Activated naive CD8-positive, alpha-beta T cell treated with anti-CD3 and anti-CD28 coated beads, Interleukin-2, amount 50 U/mL, for 24 hours (primary cell): ENCODE data around the gene RAC2.
A peak's percentile ranks its signal among the peaks of the same experiment; 100 is the strongest.
"Not testable (repeated sequence)": the region's sequence is repeated elsewhere in the genome, so short reads cannot be mapped to it uniquely, and the experiment has no call there.

Source experiments
- ATAC-seq: fragments of 150-1000 bp; cut with Tn5 transposase; one replicate; pipeline ENCODE4 v1.10.0; 2021
- DNase-seq: peaks from one replicate; pipeline ENCODE4 v3.0.0; 2021
- H3K27ac Mint-ChIP-seq: one replicate; pipeline ENCODE4 v1.8.0; 2021; ENCODE audit warnings: mild to moderate bottlenecking, mixed read lengths
- H3K27me3 Mint-ChIP-seq: one replicate; pipeline ENCODE4 v1.8.0; 2021; ENCODE audit warnings: mixed read lengths
- H3K36me3 Mint-ChIP-seq: one replicate; pipeline ENCODE4 v1.8.0; 2021; ENCODE audit warnings: low read depth, mixed read lengths
- H3K4me1 Mint-ChIP-seq: one replicate; pipeline ENCODE4 v1.8.0; 2021; ENCODE audit warnings: mixed read lengths
- H3K4me3 Mint-ChIP-seq: one replicate; pipeline ENCODE4 v1.8.0; 2021; ENCODE audit warnings: mild to moderate bottlenecking, moderate library complexity, mixed read lengths
- H3K9me3 Mint-ChIP-seq: one replicate; pipeline ENCODE4 v1.8.0; 2021; ENCODE audit warnings: mixed read lengths

The RAC2 gene

GRCh38 chr22:37207981-37208380, 36.1 kb downstream of the RAC2 start:
- Mint-ChIP-seq H3K4me1 (peaks cover 26% of the 10 kb centered on the region), H3K27me3 (no peaks in the 10 kb centered on the region), H3K27ac (no peak overlapping the region), H3K9me3 (no peaks in the 10 kb centered on the region), H3K4me3 (no peak overlapping the region), H3K36me3 (no peaks in the 10 kb centered on the region)
- DNase-seq (no peak), ATAC-seq (no peak)

DNA sequence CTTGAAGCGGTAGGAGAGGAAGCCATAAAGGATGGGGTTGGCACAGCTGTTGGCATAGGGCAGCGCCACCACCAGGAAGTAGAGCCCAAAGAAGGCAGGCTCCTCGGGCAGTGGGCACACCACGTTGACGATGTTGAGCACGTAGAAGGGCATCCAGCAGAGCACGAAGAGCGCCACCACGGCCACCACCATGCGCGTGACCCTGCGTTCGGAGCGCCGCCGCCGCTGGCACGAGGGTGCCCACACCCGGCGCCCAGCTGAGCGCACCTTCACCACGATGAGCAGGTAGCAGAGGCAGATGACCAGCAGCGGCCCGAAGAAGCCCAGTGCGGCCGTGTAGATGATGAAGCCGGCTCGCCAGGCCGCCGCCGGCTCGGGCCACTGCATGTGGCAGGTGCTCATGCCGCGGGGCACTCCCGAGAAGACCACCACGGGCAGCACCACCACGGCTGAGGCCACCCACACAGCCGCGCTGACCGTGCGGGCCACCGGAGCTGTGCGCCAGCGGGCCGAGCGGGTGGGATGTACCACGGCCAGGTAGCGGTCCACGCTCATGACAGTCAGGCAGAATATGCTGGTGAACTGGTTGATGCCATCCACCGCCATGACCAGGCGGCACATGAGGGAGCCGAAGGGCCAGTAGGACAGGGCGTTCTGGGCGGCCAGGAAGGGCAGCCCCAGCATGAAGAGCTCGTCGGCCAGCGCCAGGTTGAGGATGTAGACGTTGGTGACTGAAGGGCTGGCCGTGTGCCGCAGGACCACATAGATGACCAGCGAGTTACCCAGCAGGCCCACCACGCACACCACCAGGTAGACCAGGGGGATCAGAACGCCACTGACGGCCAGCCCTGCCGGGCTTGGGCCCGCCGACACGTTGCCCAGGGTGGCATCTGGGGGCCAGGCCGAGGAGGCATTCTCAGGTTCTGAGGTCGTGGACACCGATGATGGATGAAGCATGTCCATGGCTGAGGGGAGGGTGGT, 36.9 kb downstream of the RAC2 start:
- no peaks in the 10 kb centered on the region for H3K27me3 Mint-ChIP-seq
- DNase-seq = no peak
- H3K4me3 Mint-ChIP-seq = no peak overlapping the region
- no peak for ATAC-seq
- H3K9me3 Mint-ChIP-seq = no peaks in the 10 kb centered on the region
- H3K36me3 Mint-ChIP-seq = no peaks in the 10 kb centered on the region
- H3K4me1 Mint-ChIP-seq = peaks cover 25% of the 10 kb centered on the region
- H3K27ac Mint-ChIP-seq = no peak overlapping the region

DNA sequence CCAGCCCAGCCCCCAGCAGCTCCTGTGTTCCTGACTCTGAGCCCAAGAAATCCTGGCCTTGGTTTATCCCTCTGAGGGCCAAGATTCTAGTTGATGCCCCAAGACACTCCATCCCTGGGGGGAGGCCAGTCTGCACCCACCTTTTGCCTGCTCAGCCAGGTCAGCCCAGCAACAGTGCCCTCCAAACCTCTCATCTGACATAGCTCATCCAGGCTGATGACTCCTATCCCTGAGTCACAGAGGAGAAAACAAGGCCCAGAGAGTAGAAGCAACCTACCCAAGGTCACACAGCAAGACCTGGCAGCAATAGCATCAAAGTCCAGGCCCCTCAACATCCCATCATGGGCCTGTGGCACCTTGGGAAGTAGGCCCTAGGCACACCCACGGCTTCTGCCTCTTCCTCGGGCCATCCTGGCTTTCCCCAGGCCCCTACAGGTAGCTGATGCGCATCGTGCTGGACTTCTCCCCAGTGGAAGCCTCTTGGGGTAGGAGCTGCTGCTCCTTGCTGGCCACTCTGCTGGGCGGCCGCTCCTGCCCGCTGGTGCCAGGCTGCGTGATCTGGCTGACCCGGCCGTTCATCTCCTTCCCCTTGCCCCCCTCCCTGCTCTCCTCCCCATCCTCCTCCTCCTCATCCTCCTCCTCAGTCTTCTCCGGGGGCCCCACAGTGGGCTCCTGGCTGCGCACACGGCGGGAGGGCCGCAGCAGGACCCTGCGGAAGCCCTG, 37.8 kb downstream of the RAC2 start:
- Mint-ChIP-seq H3K4me3 (no peak overlapping the region), H3K27me3 (no peaks in the 10 kb centered on the region), H3K4me1 (peaks cover 29% of the 10 kb centered on the region), H3K9me3 (no peaks in the 10 kb centered on the region), H3K27ac (no peak overlapping the region), H3K36me3 (no peaks in the 10 kb centered on the region)
- no peak for DNase-seq
- ATAC-seq = no peak

DNA sequence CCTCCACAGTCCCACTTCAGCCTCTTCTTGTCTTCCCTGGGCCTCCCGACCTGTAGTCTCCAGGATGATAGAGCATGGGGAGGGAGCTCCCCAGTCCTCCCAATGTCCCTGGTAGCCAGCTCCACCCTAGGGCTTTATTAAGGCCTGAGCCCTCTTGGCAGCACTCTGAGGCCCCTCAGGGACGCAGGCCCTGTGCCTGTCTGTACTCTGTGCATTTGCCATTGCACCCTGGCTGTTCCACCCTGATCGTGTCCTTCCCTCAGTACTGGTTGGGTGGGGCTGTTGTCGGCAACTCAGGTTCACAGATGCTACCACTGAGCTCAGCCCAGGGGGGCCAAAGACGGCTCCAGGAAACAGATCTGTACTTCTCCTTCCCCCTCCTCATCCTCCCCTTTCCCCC, 39.0 kb downstream of the RAC2 start:
- Mint-ChIP-seq H3K36me3 (no peaks in the 10 kb centered on the region), H3K4me3 (no peak overlapping the region), H3K27me3 (no peaks in the 10 kb centered on the region), H3K4me1 (peaks cover 34% of the 10 kb centered on the region), H3K27ac (no peak overlapping the region), H3K9me3 (no peaks in the 10 kb centered on the region)
- DNase-seq = no peak
- ATAC-seq = no peak

- DNase-seq = no peak
- H3K27ac Mint-ChIP-seq = no peak overlapping the region
- H3K4me1 Mint-ChIP-seq = peaks cover 40% of the 10 kb centered on the region
- no peaks in the 10 kb centered on the region for H3K9me3 Mint-ChIP-seq
- H3K4me3 Mint-ChIP-seq = no peak overlapping the region
- H3K36me3 Mint-ChIP-seq = no peaks in the 10 kb centered on the region
- no peak for ATAC-seq
- no peaks in the 10 kb centered on the region for H3K27me3 Mint-ChIP-seq
Measured at GRCh38 chr22:37204045-37204655, 39.9 kb downstream of the RAC2 start.

- Mint-ChIP-seq H3K4me1 (peaks cover 35% of the 10 kb centered on the region), H3K27ac (no peak overlapping the region), H3K36me3 (no peaks in the 10 kb centered on the region), H3K4me3 (no peak overlapping the region), H3K9me3 (no peaks in the 10 kb centered on the region), H3K27me3 (no peaks in the 10 kb centered on the region)
- DNase-seq = no peak
- no peak for ATAC-seq
Measured at GRCh38 chr22:37203354-37204044, 40.6 kb downstream of the RAC2 start.

- H3K27ac Mint-ChIP-seq = no peak overlapping the region
- no peaks in the 10 kb centered on the region for H3K9me3 Mint-ChIP-seq
- DNase-seq (no peak), ATAC-seq (no peak)
- peaks cover 35% of the 10 kb centered on the region for H3K4me1 Mint-ChIP-seq
- H3K36me3 Mint-ChIP-seq = peaks cover 1% of the 10 kb centered on the region
- no peaks in the 10 kb centered on the region for H3K27me3 Mint-ChIP-seq
- H3K4me3 Mint-ChIP-seq = no peak overlapping the region
Measured at GRCh38 chr22:37202716-37203115, 41.4 kb downstream of the RAC2 start.

- DNase-seq = no peak
- Mint-ChIP-seq H3K27me3 (no peaks in the 10 kb centered on the region), H3K4me1 (peaks cover 34% of the 10 kb centered on the region), H3K4me3 (no peak overlapping the region), H3K36me3 (peaks cover 1% of the 10 kb centered on the region), H3K27ac (no peak overlapping the region), H3K9me3 (no peaks in the 10 kb centered on the region)
- no peak for ATAC-seq
Measured at GRCh38 chr22:37202001-37202555, 42.0 kb downstream of the RAC2 start.

- not testable (repeated sequence) for H3K36me3 Mint-ChIP-seq, H3K4me3 Mint-ChIP-seq, H3K27me3 Mint-ChIP-seq, H3K27ac Mint-ChIP-seq, ATAC-seq, H3K9me3 Mint-ChIP-seq, DNase-seq
- peaks cover 37% of the 10 kb centered on the region for H3K4me1 Mint-ChIP-seq
Measured at GRCh38 chr22:37201443-37201820, 42.6 kb downstream of the RAC2 start.

DNA sequence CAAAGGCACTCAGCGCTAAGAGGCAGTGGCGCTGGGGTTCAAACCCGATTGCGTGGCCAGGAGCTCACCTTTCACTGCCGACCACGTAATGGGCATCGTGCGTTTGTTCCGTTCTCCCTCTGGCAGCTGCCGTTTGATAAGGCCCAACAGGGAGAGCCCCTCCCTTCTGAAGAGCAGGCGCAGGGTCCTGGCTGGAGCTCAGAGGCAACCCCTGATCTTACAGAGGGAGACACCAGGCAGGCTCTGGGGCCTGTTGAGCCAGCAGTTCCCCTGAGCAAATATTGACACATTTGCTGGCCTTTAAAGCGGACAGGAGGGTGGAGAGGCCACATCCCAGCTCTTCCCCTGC, 44.3 kb downstream of the RAC2 start:
- H3K36me3 Mint-ChIP-seq = peaks cover 1% of the 10 kb centered on the region
- H3K27ac Mint-ChIP-seq = peak overlapping the region; percentile 94
- ATAC-seq (peak; percentile 7), DNase-seq (no peak)
- H3K27me3 Mint-ChIP-seq = no peaks in the 10 kb centered on the region
- peaks cover 43% of the 10 kb centered on the region for H3K4me1 Mint-ChIP-seq
- H3K9me3 Mint-ChIP-seq = no peaks in the 10 kb centered on the region
- peak overlapping the region; percentile 85 for H3K4me3 Mint-ChIP-seq

DNA sequence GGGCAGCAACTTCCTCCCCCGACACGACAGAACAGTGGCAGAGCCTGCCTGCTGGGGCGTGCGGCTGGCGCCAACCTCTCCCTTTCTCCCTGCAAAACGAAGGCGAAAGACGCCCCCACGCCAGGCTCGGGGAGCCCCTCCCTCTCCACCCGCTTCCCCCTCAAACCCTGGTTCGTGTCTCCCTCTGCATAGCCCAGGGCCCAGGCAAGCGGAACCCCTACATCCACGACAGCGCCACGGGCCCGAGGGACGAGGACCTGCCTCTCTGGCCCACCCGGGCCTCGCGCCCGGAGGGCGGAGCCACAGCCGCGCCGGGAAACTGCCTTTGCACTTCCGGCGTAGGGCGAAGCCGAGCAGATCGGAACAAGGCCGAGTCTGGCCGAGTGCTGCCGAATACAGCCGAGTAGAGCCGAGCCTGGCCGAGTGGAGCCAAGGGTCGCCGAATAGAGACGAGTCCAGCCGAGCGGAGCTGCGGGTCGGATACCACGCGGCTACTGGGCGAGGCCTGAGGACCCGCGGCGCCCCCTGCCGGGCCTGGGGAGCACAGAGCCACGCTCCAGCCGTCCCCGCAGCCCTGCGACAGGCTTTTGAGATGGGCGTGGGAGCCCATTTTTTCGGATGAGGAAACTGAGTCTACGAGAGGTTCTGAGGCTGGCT, 44.8 kb downstream of the RAC2 start:
- peak; percentile 95 for ATAC-seq
- no peaks in the 10 kb centered on the region for H3K27me3 Mint-ChIP-seq
- peak overlapping the region; percentile 94 for H3K27ac Mint-ChIP-seq
- peaks cover 1% of the 10 kb centered on the region for H3K36me3 Mint-ChIP-seq
- H3K4me3 Mint-ChIP-seq = peak overlapping the region; percentile 85
- no peaks in the 10 kb centered on the region for H3K9me3 Mint-ChIP-seq
- DNase-seq = peak; percentile 100
- peaks cover 48% of the 10 kb centered on the region for H3K4me1 Mint-ChIP-seq

DNA sequence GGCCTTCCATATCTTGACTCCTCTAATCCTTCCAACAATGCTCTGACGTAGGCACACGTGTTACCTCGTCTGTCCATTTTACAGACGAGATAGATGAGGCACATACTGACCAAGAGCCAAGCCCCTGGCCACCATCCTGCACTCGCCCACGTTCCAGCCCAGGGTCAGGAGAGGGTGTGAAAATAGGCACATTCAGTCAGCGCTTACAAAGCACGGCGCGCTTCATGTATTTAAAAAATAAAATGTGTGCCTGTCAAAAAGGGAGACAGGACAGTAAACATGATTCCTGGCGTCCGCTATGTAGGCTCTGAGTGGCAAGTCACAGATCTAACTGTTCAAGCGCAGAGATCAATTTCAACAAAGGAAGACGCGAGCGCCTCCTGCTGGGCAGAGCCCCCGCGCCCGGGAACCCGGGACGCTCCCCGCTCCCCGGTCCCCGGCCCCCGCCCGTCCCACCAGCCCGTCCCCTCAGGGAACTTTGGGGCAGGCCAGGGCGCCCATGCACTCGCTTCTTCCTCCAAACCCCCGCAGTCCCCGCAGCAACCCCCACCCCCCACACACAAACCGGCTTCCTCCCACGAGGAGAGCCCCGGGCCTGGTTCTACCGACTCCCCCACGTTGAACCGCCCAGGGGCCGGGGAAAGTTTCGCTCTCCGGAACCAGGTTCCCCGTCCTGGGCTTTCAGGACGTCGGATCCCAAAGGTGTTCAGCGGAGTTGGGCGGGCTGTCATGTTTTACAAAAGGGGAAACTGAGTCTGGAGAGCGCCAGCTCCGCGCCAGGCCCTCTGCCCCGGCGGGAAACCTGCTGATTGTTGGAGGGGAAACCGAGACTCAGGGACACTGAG, 45.6 kb downstream of the RAC2 start:
- H3K36me3 Mint-ChIP-seq = peaks cover 1% of the 10 kb centered on the region
- no peaks in the 10 kb centered on the region for H3K27me3 Mint-ChIP-seq
- peak overlapping the region; percentile 94 for H3K27ac Mint-ChIP-seq
- H3K9me3 Mint-ChIP-seq = no peaks in the 10 kb centered on the region
- DNase-seq (peak; percentile 98), ATAC-seq (peak; percentile 30)
- H3K4me1 Mint-ChIP-seq = peaks cover 55% of the 10 kb centered on the region
- H3K4me3 Mint-ChIP-seq = peak overlapping the region; percentile 85
